DMS 273 treated with DMSO at 0.1 percent for 48 hours (cell line): ENCODE measurements around the gene SUGT1.
A peak's percentile ranks its signal among the peaks of the same experiment; 100 is the strongest.
"Not testable (repeated sequence)": the region's sequence is repeated elsewhere in the genome, so short reads cannot be mapped to it uniquely, and the experiment has no call there.

Source experiments
- DNase-seq: peaks from one replicate; lab custom pipeline; 2025; lab: John Stamatoyannopoulos, UW

Gene SUGT1

GRCh38 chr13:52652196-52652979, at the start of gene SUGT1:
Gene SUGT1, plus strand, starts transcription at chr13:52652836. Its CDS starts 85 bp downstream, at chr13:52652921.
- DNase-seq, result peak; percentile 91

- not testable (repeated sequence) for DNase-seq
These were observed 49.3 kb upstream of the SUGT1 start for GRCh38 chr13:52603316-52603715.

- not testable (repeated sequence) for DNase-seq
These were observed 46.5 kb upstream of the SUGT1 start for GRCh38 chr13:52606126-52606525.

- DNase-seq, result not testable (repeated sequence)
These were observed 45.8 kb upstream of the SUGT1 start for GRCh38 chr13:52606795-52607194.

- not testable (repeated sequence) for DNase-seq
These were observed 44.5 kb upstream of the SUGT1 start for GRCh38 chr13:52608184-52608583.

GRCh38 chr13:52609013-52609606, 43.5 kb upstream of the SUGT1 start:
- not testable (repeated sequence) for DNase-seq

- DNase-seq, result not testable (repeated sequence)
These were observed 42.5 kb upstream of the SUGT1 start for GRCh38 chr13:52610158-52610557.

GRCh38 chr13:52615134-52615801, 37.4 kb upstream of the SUGT1 start:
- no peak for DNase-seq

GRCh38 chr13:52615812-52616211, 36.8 kb upstream of the SUGT1 start:
- no peak for DNase-seq

- DNase-seq, result peak; percentile 79
These were observed 35.3 kb upstream of the SUGT1 start for GRCh38 chr13:52617070-52618060.

GRCh38 chr13:52631083-52631690, 21.4 kb upstream of the SUGT1 start:
- DNase-seq, result not testable (repeated sequence)

- no peak for DNase-seq
These were observed 13.8 kb upstream of the SUGT1 start for GRCh38 chr13:52638666-52639328.

- DNase-seq, result no peak
These were observed 10.5 kb upstream of the SUGT1 start, which contains the start of gene HNRNPA1L2 for GRCh38 chr13:52642131-52642530. Gene HNRNPA1L2, plus strand, starts transcription at chr13:52642431. Its CDS starts 62 bp downstream, at chr13:52642493.

GRCh38 chr13:52644108-52644507, 8.5 kb upstream of the SUGT1 start:
- peak; percentile 11 for DNase-seq

GRCh38 chr13:52646967-52647366, 5.7 kb upstream of the SUGT1 start:
- DNase-seq, result no peak

- DNase-seq, result no peak
These were observed 1.9 kb upstream of the SUGT1 start for GRCh38 chr13:52650731-52651130.

GRCh38 chr13:52651897-52652195, 790 bp upstream of the SUGT1 start:
- no peak for DNase-seq

- no peak for DNase-seq
These were observed 306 bp downstream of the SUGT1 start for GRCh38 chr13:52652980-52653303.

GRCh38 chr13:52659340-52659739, 6.7 kb downstream of the SUGT1 start:
- no peak for DNase-seq

- DNase-seq, result no peak
These were observed 11.6 kb downstream of the SUGT1 start for GRCh38 chr13:52664272-52664671.

GRCh38 chr13:52665325-52665724, 12.7 kb downstream of the SUGT1 start:
- no peak for DNase-seq
